Lung (tissue), 12 donors: ENCODE results near the gene CCDC80. TPM values are rescaled to one million over a fixed set of nuclear protein-coding genes. Genes with fewer than 3 reads are reported as not detected.

Experiments used
- ATAC-seq: fragments of 200-7000 bp; cut with Tn5 transposase; one replicate; pipeline ENCODE4 v1.9.1; 2020; ENCODE audit warnings: moderate number of reproducible peaks; ENCODE audit not compliant: insufficient read depth, low FRiP score
- DNase-seq, 3 donors: peaks; one replicate each; pipeline ENCODE4 v3.0.0-alpha.2; 2013 to 2017
- H3K27ac ChIP-seq, 2 donors: one replicate each; pipeline ENCODE4 v1.5.1; 2013; ENCODE audit warnings: mild to moderate bottlenecking in 2 of 2, moderate library complexity in 2 of 2, control low read depth in 1 of 2, inconsistent platforms in 1 of 2, low read depth in 1 of 2, low read length in 1 of 2
- H3K27me3 ChIP-seq, 3 donors: one replicate each; pipeline ENCODE4 v1.5.1; 2013; ENCODE audit warnings: low read length in 2 of 3; ENCODE audit not compliant: control insufficient read depth in 3 of 3, insufficient read depth in 3 of 3
- H3K36me3 ChIP-seq, 4 donors: one replicate each; pipeline ENCODE4 v1.5.1; 2013; ENCODE audit warnings: low read length in 4 of 4, mild to moderate bottlenecking in 1 of 4, moderate library complexity in 1 of 4; ENCODE audit not compliant: control insufficient read depth in 4 of 4, insufficient read depth in 4 of 4
- H3K4me1 ChIP-seq, 5 donors: one replicate each; pipeline ENCODE4 v1.5.1; 2013; ENCODE audit warnings: low read length in 5 of 5, mild to moderate bottlenecking in 2 of 5, moderate library complexity in 1 of 5; ENCODE audit not compliant: control insufficient read depth in 5 of 5, insufficient read depth in 5 of 5
- H3K4me3 ChIP-seq: one replicate; pipeline ENCODE4 v1.5.1; 2013; ENCODE audit warnings: mild to moderate bottlenecking, control low read depth, moderate library complexity
- H3K9ac ChIP-seq, 2 donors: one replicate each; pipeline ENCODE4 v1.5.1; 2013; ENCODE audit warnings: low read length in 2 of 2, control low read depth in 1 of 2; ENCODE audit not compliant: insufficient read depth in 1 of 2
- H3K9me3 ChIP-seq, 4 donors: one replicate each; pipeline ENCODE4 v1.5.1; 2013; ENCODE audit warnings: low read length in 3 of 4, mild to moderate bottlenecking in 1 of 4, moderate library complexity in 1 of 4; ENCODE audit not compliant: control insufficient read depth in 4 of 4, insufficient read depth in 3 of 4
- CTCF ChIP-seq: IDR thresholded peaks from 2 replicates; pipeline ENCODE4 v1.5.1; 2012; ENCODE audit warnings: mild to moderate bottlenecking; ENCODE audit errors: control extremely low read depth, extremely low read depth
- WGBS, 2 donors: extraction: QIAGEN DNeasy Blood & Tissue Kit; methylation state at CpG; one replicate each; pipeline ENCODE4 v1.1.7; 2013; 5-methylcytosine and 5-hydroxymethylcytosine counted together
- polyA plus RNA-seq, 2 donors: library from polyadenylated mRNA; stranded (reverse); fragments of 200-250 nt; gene quantifications; one replicate each; pipeline ENCODE4 v1.2.1, GENCODE V29; 2013
- total RNA-seq, 2 donors: library from RNA; depleted of rRNA in 1 of 2; stranded (reverse); fragments of >200 nt in 1 of 2; gene quantifications; one replicate each; pipeline ENCODE4 v1.2.1, GENCODE V29; 2014 to 2021
- donor health status: control.
- donor health status: control.
- donor health status: Bipolar disorder and iron deficiency.
- donor health status: healthy.
- donor health status: DM: yes; HTN: yes; CAD: no.

The CCDC80 gene
- total and polyA plus RNA-seq, 4 donors = 19.0 to 63.3 (median 29.3) TPM

DNA sequence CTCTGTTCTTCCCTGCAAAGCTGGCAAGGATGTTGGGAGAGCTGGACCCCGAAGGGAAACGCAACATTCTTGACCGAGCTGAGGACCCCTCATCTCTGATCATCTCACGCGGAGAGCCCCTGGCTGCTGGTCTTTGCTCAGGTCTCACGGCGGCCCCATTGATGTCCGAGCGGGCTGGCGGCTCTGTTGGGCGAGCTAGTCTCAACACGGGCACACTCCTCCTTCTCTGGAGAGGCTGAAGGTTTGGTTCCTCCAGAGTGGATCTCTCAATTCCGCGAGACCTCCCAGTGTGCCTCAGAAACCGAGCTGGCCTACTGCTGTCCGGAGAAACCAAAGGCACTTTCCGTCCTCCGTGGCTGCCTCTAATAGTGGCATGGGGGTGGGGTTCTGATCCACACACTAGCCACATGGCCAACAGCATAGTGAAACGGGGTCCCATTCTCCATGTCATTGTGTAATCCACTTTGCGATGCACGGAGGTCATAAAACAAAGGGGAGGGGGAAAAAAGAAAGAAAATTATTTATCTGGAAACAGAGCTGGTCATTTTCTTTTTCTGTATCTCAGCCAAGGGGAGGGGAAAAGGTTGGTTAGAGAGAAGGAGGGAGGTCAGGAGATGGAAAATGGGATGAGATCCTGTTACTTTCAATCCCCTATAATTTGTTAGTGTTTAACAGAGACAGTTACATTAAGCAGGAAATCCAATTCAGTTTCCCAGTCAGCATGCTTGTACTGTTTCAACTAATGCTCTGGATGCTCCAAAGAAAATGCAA is 1.3 kb downstream of the CCDC80 start:
- no peaks in the 10 kb centered on the region for H3K36me3 ChIP-seq
- ATAC-seq (no peak), DNase-seq (peak in 1 of 3 donors; percentile 59)
- H3K27me3 ChIP-seq = peaks cover 0 to 4% (median 0%) of the 10 kb centered on the region in 3 donors
- peak overlapping the region; percentile 26 to 98 for H3K9ac ChIP-seq
- WGBS, 2 donors = 92 to 94% methylated on average over 21 of the region's 21 CpGs
- no peak for TF ChIP-seq CTCF
- H3K4me3 ChIP-seq = no peak overlapping the region
- H3K27ac ChIP-seq = no peak overlapping the region
- peaks cover 0 to 68% (median 16%) of the 10 kb centered on the region in 5 donors for H3K4me1 ChIP-seq
- no peaks in the 10 kb centered on the region for H3K9me3 ChIP-seq

GRCh38 chr3:112638327-112639020 is 2.5 kb downstream of the CCDC80 start:
- no peak for ATAC-seq
- Histone ChIP-seq H3K4me1 (peaks cover 0 to 79% (median 18%) of the 10 kb centered on the region in 5 donors), H3K9me3 (no peaks in the 10 kb centered on the region), H3K4me3 (no peak overlapping the region), H3K27ac (no peak overlapping the region), H3K27me3 (peaks cover 0 to 4% (median 0%) of the 10 kb centered on the region in 3 donors), H3K9ac (no peak overlapping the region), H3K36me3 (no peaks in the 10 kb centered on the region)
- 93% methylated on average over 17 of the region's 17 CpGs for WGBS, 2 donors
- DNase-seq = no peak
- no peak for TF ChIP-seq CTCF

- no peak overlapping the region for H3K27ac ChIP-seq
Observed at GRCh38 chr3:112637700-112638099, 3.2 kb downstream of the CCDC80 start.

More at GRCh38 chr3:112637700-112638099, 3.2 kb downstream of the CCDC80 start:
- DNase-seq (no peak), ATAC-seq (no peak)
- Histone ChIP-seq H3K4me3 (peak overlapping the region; percentile 14), H3K9me3 (no peaks in the 10 kb centered on the region), H3K27me3 (peaks cover 0 to 4% (median 0%) of the 10 kb centered on the region in 3 donors), H3K4me1 (peaks cover 0 to 85% (median 22%) of the 10 kb centered on the region in 5 donors), H3K36me3 (no peaks in the 10 kb centered on the region), H3K9ac (peak overlapping the region in 1 of 2 donors; percentile 58)
- TF ChIP-seq CTCF = no peak
- WGBS, 2 donors = 76 to 94% methylated on average over 4 of the region's 4 CpGs
